HG02870 (cell line): ENCODE measurements around the gene PSMC6.
"Not testable (repeated sequence)": the region's sequence is repeated elsewhere in the genome, so short reads cannot be mapped to it uniquely, and the experiment has no call there.

Source experiments
- ATAC-seq: cut with Tn5 transposase; IDR thresholded peaks from one replicate; pipeline ENCODE4 v1.9.1; 2021; ENCODE audit warnings: mild to moderate bottlenecking, moderate library complexity; ENCODE audit not compliant: unreplicated experiment

The PSMC6 gene

GRCh38 chr14:52716155-52716554 is 9.2 kb downstream of the PSMC6 start:
- ATAC-seq, result no peak

GRCh38 chr14:52723514-52724359 is 16.7 kb downstream of the PSMC6 start:
- no peak for ATAC-seq

GRCh38 chr14:52724360-52724644 is 17.3 kb downstream of the PSMC6 start:
- no peak for ATAC-seq

- not testable (repeated sequence) for ATAC-seq
Measured at GRCh38 chr14:52727509-52727908, 20.5 kb downstream of the PSMC6 start.

- ATAC-seq, result not testable (repeated sequence)
Measured at GRCh38 chr14:52729035-52729434, 22.0 kb downstream of the PSMC6 start.

- ATAC-seq, result no peak
Measured at GRCh38 chr14:52729585-52729924, 22.6 kb downstream of the PSMC6 start.

GRCh38 chr14:52729925-52730708 is 23.1 kb downstream of the PSMC6 start, which contains the start of gene STYX:
STYX (plus strand) TSS chr14:52730166; CDS start chr14:52730475, 309 bp downstream.
- ATAC-seq, result peak; percentile 92

- no peak for ATAC-seq
Measured at GRCh38 chr14:52730709-52731111, 23.7 kb downstream of the PSMC6 start.

GRCh38 chr14:52733824-52734223 is 26.8 kb downstream of the PSMC6 start:
- ATAC-seq, result no peak

GRCh38 chr14:52735921-52736489 is 29.0 kb downstream of the PSMC6 start:
- no peak for ATAC-seq

GRCh38 chr14:52738409-52738808 is 31.4 kb downstream of the PSMC6 start:
- ATAC-seq, result no peak

GRCh38 chr14:52740751-52741150 is 33.8 kb downstream of the PSMC6 start:
- no peak for ATAC-seq

GRCh38 chr14:52741865-52742264 is 34.9 kb downstream of the PSMC6 start:
- no peak for ATAC-seq

- ATAC-seq, result no peak
Measured at GRCh38 chr14:52748647-52749292, 41.8 kb downstream of the PSMC6 start.

- ATAC-seq, result no peak
Measured at GRCh38 chr14:52755607-52756316, 48.8 kb downstream of the PSMC6 start.

GRCh38 chr14:52759145-52759544 is 52.1 kb downstream of the PSMC6 start:
- ATAC-seq, result no peak

- ATAC-seq, result not testable (repeated sequence)
Measured at GRCh38 chr14:52762923-52763322, 55.9 kb downstream of the PSMC6 start.

- ATAC-seq, result no peak
Measured at GRCh38 chr14:52767058-52767833, 60.2 kb downstream of the PSMC6 start.

- ATAC-seq, result no peak
Measured at GRCh38 chr14:52769887-52770286, 62.9 kb downstream of the PSMC6 start.

GRCh38 chr14:52776816-52777215 is 69.8 kb downstream of the PSMC6 start:
- ATAC-seq, result no peak
